ENCODE data around the gene SLC15A4. TPM values are rescaled to one million over a fixed set of nuclear protein-coding genes. Genes with fewer than 3 reads are reported as not detected.

SLC15A4 gene
- polyA plus RNA-seq, 2 of the 4 experiments (the other 2 are of a cell fraction) = 21.6 to 40.0 TPM

- no peak for FAIRE-seq
- no peak overlapping the region for H3K4me3 ChIP-seq
- no peak for DNase-seq (ENCODE audit: low read depth in 1 of 2, low spot score in 1 of 2)
- H3K27ac ChIP-seq = no peak overlapping the region
- ChIA-PET POLR2A (no interaction called here), CTCF (no interaction called here)
- H3K4me2 ChIP-seq = no peak overlapping the region
- 60% methylated on average over 9 of the region's 9 CpGs for WGBS (ENCODE audit: missing lambda C conversion rate)
- no peak for TF ChIP-seq ZC3H11A (IDR thresholded peaks at IDR 0.05)
- no peak for TF ChIP-seq NR3C1 (IDR thresholded peaks at IDR 0.05)
- no peak for TF ChIP-seq CEBPB (IDR thresholded peaks at IDR 0.05)
- no peak for TF ChIP-seq CHD2 (IDR thresholded peaks at IDR 0.05; ENCODE audit: low read length, partially characterized antibody)
- TF ChIP-seq CTCF (IDR thresholded peaks at IDR 0.05) = no peak
- no peak for TF ChIP-seq JUNB (IDR thresholded peaks at IDR 0.05)
- TF ChIP-seq RAD21 (conservative IDR thresholded peaks at IDR 0.05 in 1 of 2, IDR thresholded peaks at IDR 0.05 in 1 of 2) = no peak
- TF ChIP-seq ZNF302 (CRISPR knock-in tag; IDR thresholded peaks at IDR 0.05) = no peak
- TF ChIP-seq ATOH8 (CRISPR knock-in tag; IDR thresholded peaks at IDR 0.05; ENCODE audit: low read depth) = no peak
- no peak for TF ChIP-seq REST (IDR thresholded peaks at IDR 0.05)
- TF ChIP-seq ELK1 (IDR thresholded peaks at IDR 0.05; ENCODE audit: low read depth, low read length) = no peak
- TF ChIP-seq RCOR1 (IDR thresholded peaks at IDR 0.05; ENCODE audit: low read depth, low read length) = no peak
- no peak for TF ChIP-seq ZSCAN20 (CRISPR knock-in tag; IDR thresholded peaks at IDR 0.05)
- TF ChIP-seq NPAS2 (CRISPR knock-in tag; IDR thresholded peaks at IDR 0.05; ENCODE audit: borderline replicate concordance) = no peak
- H3K9me3 ChIP-seq = no peaks in the 10 kb centered on the region
- no peaks in the 10 kb centered on the region for H3K4me1 ChIP-seq
- ATAC-seq = no peak
These were observed 40.9 kb upstream of the SLC15A4 start for GRCh38 chr12:128864516-128865186.

- no peak for TF ChIP-seq KDM1A (IDR thresholded peaks at IDR 0.05; ENCODE audit: low read depth)
- no peak for TF ChIP-seq HOXA7 (CRISPR knock-in tag; IDR thresholded peaks at IDR 0.05)
- no peak for TF ChIP-seq CEBPB (IDR thresholded peaks at IDR 0.05)
- TF ChIP-seq EP300 (IDR thresholded peaks at IDR 0.05) = no peak
- no peak for TF ChIP-seq BHLHE40 (IDR thresholded peaks at IDR 0.05; ENCODE audit: low read depth, low read length)
- TF ChIP-seq PHF8 (IDR thresholded peaks at IDR 0.05; ENCODE audit: borderline replicate concordance, low read depth) = no peak
- no peak for TF ChIP-seq CTCF (IDR thresholded peaks at IDR 0.05)
- no peak for TF ChIP-seq TFCP2L1 (CRISPR knock-in tag; IDR thresholded peaks at IDR 0.05)
- TF ChIP-seq SREBF2 (IDR thresholded peaks at IDR 0.05) = no peak
- TF ChIP-seq NPAS2 (CRISPR knock-in tag; IDR thresholded peaks at IDR 0.05; ENCODE audit: borderline replicate concordance) = no peak
- TF ChIP-seq HOXB13 (CRISPR knock-in tag; IDR thresholded peaks at IDR 0.05; ENCODE audit: low read depth) = no peak
- TF ChIP-seq FOSB (CRISPR knock-in tag; IDR thresholded peaks at IDR 0.05) = no peak
- TF ChIP-seq BCL3 (IDR thresholded peaks at IDR 0.05) = no peak
- no peak for TF ChIP-seq RCOR1 (IDR thresholded peaks at IDR 0.05; ENCODE audit: low read depth, low read length)
- no peak for TF ChIP-seq ZSCAN20 (CRISPR knock-in tag; IDR thresholded peaks at IDR 0.05)
- no peak for TF ChIP-seq POLR2A (IDR thresholded peaks at IDR 0.05; ENCODE audit: low read length)
- ChIA-PET POLR2A (no interaction called here), CTCF (no interaction called here)
These were observed 40.2 kb upstream of the SLC15A4 start for GRCh38 chr12:128863957-128864356.

More at GRCh38 chr12:128863957-128864356, 40.2 kb upstream of the SLC15A4 start:
- DNase-seq (ENCODE audit: low read depth in 1 of 2, low spot score in 1 of 2) (no peak), FAIRE-seq (no peak), ATAC-seq (no peak)
- Histone ChIP-seq H3K4me3 (no peak overlapping the region), H3K4me1 (no peaks in the 10 kb centered on the region), H3K27ac (no peak overlapping the region), H3K4me2 (no peak overlapping the region), H3K9me3 (no peaks in the 10 kb centered on the region)
- 47% methylated on average over 11 of the region's 11 CpGs for WGBS (ENCODE audit: missing lambda C conversion rate)
